Skeletal muscle cell (primary cell): Measurements from ENCODE around the gene TAF6.

Experiments used
- DNase-seq: peaks from one replicate; pipeline ENCODE4 v3.0.0-alpha.2; 2010; ENCODE audit warnings: low read depth
- H3K4me3 ChIP-seq: 2 replicates; pipeline ENCODE4 v1.5.1; 2011; ENCODE audit warnings: low read depth, mild to moderate bottlenecking, control low read depth, low read length, moderate library complexity

Gene TAF6

DNA sequence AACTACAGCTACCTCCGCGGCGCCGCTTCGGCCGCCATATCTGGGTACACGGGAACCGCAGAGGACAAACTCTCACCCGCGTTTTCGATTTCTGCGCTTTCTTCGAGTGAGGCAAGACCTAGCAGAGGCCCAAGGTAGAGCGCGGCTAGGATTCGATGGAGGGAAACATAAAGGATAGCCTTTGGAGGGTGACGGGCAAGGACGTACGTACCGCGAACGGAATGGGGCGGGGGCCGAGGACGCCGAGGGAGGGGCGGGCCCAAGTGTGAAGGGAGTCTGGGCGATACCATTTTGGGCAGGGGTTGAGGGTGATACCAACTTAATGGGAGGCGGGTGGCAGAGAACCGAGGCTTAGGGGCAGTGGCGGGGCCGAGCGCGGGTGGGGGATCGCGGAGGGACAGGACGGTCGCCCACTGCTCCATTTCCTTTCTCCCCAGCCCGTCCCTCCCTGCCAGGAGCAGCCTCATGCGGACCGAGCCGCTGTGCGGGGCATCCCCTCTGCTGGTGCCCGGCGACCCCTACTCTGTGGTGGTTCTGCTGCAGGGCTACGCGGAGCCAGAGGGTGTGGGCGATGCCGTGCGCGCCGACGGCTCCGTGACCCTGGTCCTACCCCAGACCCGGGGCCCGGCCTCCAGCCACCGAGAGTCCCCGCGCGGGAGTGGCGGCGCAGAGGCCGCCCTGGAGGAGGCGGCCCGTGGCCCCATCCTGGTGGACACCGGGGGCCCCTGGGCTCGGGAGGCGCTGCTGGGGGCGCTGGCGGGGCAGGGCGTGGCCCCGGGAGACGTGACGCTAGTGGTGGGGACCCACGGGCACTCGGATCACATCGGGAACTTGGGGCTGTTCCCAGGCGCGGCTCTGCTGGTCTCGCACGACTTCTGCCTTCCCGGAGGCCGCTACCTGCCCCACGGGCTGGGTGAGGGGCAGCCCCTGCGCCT, 8.0 kb upstream of the TAF6 start, which contains the start of gene MBLAC1:
MBLAC1 (plus strand) TSS at position 37 of the 935 bp plus-strand sequence; CDS start at position 466, 429 bp downstream.
- peak; percentile 81 for DNase-seq

DNA sequence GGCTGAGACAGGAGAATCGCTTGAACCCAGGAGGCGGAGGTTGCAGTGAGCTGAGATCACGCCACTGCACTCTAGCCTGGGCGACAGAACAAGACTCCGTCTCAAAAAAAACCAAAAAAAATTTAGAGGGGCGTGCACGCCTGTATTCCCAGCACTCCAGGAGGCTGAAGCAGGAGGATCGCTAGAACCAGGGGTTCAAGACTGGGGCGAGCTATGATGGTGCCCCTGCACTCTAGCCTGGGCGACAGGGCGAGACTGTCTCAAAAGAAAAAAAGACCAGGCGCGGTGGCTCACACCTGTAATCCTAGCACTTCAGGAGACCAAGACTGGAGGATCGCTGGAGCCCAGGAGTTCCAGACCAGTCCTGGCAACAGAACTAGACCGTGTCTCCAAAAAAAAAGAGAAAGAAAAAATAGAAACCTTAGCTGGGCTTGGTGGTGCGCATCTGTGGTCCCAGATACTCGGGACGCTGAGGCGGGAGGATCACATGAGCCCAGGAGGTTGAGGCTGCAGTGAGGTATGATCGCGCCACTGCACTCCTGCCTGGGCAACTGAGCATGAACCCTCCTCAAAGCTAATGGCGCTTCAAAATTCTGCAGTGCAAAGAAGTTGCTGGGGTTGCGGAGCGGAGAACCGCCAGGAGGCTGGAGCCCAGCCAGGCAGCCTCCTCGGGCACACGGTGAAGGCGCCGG, 7.2 kb upstream of the TAF6 start:
- DNase-seq: no peak
- H3K4me3 ChIP-seq: peak overlapping the region; percentile 90

More for the DNA sequence above, 8.0 kb upstream of the TAF6 start, which contains the start of gene MBLAC1:
- peak within 1 kb of the TSS; percentile 90 for H3K4me3 ChIP-seq

DNA sequence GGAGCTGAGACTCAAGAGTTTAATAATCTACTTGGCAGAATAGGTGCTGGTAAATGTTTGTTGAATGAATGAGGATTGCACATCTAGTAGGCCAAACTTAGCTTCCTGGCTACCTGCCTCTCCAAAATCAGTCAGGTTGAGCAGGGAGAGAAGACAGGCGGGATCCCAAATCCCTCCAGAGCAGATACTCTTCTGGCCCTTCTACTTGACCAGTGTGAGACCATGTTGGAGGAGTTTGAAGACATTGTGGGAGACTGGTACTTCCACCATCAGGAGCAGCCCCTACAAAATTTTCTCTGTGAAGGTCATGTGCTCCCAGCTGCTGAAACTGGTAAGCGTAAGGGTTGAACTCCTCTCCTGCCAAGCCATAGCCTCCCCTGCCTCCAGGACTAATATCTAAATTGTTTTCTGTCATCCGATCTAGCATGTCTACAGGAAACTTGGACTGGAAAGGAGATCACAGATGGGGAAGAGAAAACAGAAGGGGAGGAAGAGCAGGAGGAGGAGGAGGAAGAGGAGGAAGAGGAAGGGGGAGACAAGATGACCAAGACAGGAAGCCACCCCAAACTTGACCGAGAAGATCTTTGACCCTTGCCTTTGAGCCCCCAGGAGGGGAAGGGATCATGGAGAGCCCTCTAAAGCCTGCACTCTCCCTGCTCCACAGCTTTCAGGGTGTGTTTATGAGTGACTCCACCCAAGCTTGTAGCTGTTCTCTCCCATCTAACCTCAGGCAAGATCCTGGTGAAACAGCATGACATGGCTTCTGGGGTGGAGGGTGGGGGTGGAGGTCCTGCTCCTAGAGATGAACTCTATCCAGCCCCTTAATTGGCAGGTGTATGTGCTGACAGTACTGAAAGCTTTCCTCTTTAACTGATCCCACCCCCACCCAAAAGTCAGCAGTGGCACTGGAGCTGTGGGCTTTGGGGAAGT, 5.4 kb upstream of the TAF6 start:
- no peak for DNase-seq
- no peak overlapping the region for H3K4me3 ChIP-seq

DNA sequence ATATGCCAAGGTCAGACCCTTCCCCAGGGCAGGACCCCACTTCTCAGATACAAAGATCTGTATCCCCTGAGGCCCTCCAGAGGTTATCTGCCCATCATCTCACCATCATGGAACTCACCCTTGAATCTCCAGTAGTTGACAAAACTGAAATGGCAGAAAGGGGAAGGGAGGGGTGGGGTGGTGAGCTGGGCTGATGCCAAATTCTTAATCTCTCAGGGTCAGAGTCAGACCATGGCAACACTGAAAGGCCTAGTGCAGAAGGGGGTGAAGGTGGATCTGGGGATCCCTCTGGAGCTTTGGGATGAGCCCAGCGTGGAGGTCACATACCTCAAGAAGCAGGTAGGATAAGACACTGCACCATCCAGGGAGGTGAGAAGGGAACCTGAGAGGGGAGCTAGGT, 3.4 kb upstream of the TAF6 start:
- no peak for DNase-seq

DNA sequence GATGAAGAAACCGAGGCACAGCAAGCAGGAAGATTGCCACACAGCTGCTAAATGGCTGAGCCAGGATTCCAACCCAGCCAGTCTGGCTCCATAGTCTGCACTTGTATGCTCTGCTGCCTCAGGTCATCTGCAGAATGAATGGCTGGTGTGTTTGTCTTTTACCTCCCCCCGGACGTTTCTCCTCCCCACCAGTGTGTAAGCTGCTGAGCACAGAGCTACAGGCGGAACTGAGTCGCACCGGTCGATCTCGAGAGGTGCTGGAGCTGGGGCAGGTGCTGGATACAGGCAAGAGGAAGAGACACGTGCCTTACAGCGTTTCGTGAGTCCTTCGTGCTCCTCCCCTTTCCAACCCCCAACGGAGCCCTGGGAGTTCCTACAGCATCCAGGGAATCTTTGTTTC, 2.9 kb upstream of the TAF6 start:
- no peak for DNase-seq
- H3K4me3 ChIP-seq: no peak overlapping the region

More for the DNA sequence above, 3.4 kb upstream of the TAF6 start:
- H3K4me3 ChIP-seq: no peak overlapping the region

DNA sequence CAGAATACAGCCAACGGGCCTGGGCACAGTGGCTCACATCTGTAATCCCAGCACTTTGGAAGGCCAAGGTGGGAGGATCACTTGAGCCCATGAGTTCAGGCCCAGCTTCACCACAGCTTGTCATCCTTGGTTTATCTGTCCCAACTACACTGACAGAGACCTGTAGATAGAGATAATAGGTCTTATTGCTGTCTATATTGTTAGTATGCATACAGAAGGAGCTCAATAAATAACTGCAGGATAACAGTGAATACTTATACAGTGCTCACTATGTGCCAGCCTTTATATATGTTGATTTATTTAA, 1.5 kb upstream of the TAF6 start:
- H3K4me3 ChIP-seq: peak overlapping the region; percentile 96
- DNase-seq: no peak

DNA sequence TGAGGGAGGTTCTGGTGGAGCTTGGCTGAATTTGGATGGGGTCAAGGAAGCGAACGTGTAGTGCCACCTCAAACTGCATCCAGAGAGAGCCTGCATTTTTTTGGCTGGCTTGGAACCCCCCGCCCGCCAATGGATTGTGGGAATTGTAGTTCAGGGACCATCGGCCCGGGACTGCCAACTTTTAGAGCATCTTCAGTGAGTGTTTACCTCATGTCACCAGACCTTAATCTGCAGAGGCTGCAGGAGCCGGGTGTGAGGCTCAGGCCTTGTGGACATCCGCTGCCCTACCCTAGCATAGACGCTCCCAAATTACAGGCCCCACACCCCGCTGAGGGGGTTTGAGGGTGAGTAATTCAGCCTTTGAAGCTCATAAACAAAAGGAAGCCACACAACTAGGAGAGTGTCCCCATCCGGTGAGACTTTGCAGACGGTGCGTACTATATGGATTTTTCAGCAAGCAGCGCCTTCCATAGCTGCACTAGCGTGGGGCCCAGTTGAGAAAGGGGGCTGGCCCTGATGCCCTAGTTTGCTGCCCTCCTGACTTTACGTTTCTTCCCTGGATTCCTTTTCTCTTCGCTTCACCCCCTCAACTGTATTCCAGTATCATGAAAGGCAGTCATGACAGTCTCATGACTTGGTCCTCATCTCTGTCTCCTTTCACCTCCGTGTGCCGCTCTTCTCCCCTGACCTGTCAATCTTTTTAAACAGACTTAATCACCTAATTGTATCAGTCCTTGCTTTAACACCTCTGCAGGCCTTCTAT, 993 bp upstream of the TAF6 start:
- peak overlapping the region; percentile 96 for H3K4me3 ChIP-seq
- no peak for DNase-seq

DNA sequence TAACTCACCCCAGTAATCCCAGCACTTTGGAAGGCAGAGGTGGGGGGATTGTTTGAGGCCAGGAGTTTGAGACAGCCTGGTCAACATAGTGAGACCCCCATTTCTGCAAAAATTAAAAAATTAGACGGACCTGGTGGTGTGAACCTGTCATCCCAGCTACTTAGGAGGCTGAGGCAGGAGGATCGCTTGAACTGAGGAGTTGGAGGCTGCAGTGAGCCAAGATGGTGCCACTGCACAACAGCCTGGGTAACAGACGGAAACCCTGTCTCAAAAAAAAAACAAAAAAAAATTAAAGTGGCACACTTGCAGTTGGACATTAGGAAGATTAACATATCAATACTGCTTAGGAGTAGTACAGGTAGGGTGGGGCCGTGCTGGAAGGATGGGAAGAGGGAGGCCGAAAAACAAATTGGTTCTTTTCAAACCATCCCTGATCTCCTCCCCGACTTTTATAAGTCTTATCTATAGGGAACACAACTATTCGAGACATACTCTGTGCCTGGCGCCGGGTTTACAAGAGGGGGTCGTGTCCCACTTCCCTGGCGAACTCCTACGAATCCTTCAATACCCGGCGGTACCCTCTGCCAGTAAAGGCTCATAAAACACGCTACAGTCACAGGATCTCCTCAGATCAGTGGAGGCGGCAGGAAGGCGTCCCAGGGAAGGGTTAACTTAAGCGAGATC, 628 bp downstream of the TAF6 start:
- peak overlapping the region; percentile 96 for H3K4me3 ChIP-seq
- no peak for DNase-seq

DNA sequence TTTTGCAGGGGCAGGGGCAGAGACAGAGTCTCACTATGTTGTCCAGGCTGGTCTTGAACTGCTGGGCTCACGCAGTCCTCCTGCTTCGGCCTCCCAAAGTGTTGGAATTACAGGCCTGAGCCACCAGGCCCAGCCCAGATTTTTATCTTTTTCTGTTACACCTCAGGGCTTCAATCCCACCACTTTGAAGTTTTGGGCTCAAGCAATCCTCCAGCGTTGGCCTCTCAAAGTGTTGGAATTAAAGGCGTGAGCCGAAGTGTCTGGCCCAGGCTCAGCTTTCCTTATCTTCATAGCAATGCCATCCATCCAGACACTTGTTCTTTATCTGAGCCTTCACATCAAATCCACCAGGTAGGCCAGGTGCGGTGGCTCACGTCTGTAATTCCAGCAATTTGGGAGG, 4.1 kb downstream of the TAF6 start:
- no peak for DNase-seq
- H3K4me3 ChIP-seq: no peak overlapping the region

DNA sequence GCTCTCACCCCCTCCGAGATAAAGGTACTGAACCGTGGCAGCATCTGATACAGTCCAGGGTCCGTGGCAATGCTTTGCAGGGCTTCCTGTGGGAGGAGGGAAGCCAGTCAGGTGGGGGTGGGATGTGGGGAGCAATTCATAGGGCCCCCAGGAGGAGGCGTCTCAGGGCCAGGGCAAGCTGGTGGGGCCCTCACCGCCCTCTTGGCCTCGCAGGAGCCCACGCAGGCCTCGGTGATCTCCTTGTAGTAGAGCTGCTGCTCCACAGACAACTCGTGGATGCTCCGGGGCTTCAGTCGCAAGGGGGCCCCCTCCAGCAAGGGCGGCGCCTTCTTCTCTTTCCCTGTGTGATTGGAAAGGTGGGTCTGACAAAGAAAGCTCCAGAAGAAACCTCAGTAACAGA, 7.2 kb downstream of the TAF6 start:
- DNase-seq: no peak
- H3K4me3 ChIP-seq: no peak overlapping the region

DNA sequence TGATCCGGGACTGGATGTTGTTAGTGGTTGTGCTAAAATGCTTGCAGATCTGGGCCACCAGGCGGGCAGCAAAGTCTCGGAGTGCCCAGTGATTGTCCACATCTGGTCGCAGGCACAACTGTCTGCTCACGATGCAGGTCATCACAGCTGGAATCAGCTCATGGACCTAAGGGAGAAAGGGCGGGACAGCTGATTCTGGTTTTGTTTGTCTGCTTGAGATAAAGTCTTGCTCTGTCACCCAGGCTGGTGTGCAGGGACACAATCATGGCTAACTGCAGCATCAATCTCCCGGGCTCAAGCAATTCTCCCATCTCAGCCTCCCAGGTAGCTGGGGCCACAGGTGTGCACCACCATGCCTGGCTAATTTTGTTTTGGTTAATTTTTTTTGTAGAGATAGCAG, 8.0 kb downstream of the TAF6 start:
- no peak overlapping the region for H3K4me3 ChIP-seq
- DNase-seq: no peak

DNA sequence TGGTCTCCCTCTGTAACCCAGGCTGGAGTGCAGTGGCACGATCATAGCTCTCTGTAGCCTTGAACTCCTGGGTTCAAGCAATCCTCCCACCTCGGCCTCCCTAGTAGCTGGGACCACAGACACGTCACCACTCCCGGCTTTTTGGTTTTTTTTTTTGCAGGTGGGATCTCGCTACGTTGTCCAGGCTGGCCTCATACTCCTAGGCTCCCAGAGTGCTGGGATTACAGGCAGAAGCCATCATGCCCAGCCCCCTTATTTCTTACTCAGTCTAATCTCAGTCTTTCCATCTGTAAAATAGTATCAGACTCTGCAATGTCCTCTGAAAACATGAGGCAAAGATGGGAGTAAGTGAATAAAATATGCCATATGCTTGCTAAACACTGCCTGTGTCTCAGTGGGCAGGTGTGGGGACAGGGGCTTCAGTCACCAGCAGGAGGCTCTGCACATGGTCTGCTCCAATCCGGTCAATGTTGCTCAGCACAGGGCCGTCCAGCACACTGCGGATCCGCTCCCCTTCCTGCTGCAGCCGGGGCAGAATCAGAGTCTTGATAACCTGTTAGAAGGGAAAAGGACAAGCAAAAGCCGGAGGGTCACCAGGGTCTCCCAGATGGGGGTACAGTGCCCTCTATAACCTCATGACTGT, 9.5 kb downstream of the TAF6 start:
- DNase-seq: no peak
- no peak overlapping the region for H3K4me3 ChIP-seq

DNA sequence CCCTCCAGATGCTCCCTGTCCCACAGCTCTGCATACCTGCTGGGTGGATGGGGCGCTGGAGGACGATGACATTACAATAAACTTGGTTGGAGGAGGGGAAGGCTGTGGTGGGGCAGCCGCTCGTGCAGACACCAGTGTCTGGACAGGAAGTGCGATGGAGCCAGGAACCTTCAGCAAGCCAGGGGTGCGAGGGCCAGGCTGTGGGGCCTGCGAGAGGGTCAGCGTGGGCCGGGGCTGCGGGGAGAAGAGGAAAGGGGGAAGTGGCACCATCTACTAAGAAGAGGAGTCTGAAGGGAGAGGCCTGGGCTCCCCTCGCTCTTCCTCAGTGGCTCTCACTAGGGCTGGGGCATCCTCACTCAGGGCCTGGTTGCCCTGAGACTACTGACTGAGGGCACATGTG, 11.3 kb downstream of the TAF6 start:
- no peak overlapping the region for H3K4me3 ChIP-seq
- no peak for DNase-seq

DNA sequence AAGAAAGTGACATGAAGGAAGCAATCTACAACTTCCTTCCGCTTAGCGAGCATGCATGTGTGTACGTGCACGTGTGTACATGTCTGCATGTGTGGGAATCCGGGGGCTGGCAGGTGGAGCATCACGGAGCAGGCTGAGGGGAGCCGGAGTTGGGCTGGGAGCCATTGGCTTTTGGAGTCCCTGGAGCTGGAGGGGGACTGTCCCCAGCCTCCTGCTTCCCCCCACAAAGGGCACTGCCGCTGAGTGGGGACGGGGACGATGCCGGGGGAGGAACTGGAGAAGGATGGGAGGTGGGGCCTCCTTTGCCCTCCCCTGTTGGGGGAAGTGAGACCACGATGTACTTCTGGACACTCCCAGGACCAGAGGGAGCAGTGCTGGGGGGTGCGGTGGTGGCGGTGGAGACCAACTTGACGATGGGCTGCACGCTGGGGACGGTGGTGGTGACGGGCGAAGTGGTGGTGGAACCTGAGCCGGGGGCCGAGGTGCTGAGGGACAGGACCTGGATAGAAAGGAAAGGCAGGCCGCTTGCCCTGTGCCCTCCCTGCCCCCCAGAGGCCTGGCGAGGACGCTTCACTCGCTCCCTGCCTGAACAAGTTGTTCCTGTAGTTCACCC, 11.9 kb downstream of the TAF6 start:
- no peak for DNase-seq
- H3K4me3 ChIP-seq: no peak overlapping the region

DNA sequence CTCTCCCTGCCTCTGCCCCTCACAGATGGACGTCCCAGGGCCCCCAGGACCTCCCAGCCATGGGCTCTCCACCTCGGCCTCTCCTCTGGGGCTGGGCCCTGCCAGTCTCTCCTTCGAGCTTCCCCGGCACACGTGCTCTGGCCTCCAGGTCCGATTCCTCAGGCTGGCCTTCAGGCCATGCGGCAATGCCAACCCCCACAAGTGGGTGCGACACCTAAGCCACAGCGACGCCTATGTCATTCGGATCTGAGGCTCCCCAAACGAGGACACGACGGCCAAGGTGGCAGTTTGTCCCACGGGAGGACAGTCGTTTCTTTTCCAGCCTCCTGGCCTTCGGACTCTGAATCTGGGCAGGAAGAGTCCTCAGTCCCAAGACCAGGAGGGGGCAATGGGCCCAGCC, 12.5 kb downstream of the TAF6 start:
- no peak for DNase-seq
- no peak overlapping the region for H3K4me3 ChIP-seq

DNA sequence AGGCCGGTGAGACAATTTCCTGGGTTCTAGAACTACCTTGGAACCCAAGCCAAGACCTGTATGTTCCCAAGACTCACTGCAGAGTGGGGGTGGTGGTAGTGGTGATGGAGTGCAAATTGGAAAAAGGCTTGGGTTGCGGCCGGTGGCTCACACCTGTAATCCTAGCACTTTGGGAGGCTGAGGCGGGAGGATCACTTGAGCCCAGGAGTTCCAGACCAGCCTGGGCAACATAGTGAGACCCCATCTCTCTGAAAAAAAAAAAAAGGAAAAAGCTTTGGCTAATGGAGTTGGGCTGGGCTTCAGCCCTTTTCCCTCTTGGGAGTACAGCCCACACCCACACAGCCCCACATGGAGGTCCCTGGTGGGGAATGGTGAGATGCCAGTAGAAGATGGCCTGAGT, 13.6 kb downstream of the TAF6 start:
- DNase-seq: no peak
- H3K4me3 ChIP-seq: no peak overlapping the region

DNA sequence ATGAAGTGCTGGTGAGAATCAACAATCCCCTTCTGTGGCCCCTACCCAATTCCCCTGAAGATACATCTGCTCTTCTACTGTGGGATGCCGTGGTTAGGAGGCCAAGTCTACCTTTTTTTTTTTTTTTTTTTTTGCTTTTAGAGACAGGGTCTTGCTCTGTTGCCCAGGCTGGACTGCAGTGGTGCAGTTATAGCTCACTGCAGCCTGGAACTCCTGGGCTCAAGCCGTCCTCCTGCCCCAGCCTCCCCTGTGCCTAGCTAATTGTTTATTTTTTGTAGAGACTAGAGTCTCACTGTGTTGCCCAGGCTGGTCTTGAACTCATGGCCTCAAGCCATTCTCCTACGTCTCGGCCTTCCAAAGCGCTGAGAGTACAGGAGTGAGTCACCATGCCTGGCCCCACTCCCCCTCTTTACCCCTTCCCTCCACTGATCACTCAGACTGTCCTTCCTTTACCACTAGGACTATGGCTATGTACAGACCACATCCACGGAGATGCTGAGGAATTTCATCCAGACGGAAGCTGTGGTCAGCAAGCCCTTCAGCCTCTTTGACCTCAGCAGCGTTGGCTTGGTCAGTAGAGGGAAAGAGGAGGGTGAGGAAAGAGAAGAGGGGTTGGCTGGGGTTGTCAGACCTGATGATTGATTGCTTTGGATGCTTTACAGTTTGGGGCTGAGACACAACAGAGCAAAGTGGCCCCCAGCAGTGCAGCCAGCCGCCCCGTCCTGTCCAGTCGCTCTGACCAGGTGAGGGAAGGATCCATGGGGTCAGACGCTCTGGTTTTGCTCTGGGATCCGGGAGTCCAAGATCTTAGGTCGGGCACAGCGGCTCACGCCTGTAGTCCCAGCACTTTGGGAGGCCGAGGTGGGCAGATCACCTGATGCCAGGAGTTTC, 16.0 kb downstream of the TAF6 start:
- DNase-seq: peak; percentile 26

More for the DNA sequence above, 16.0 kb downstream of the TAF6 start:
- peak overlapping the region; percentile 86 for H3K4me3 ChIP-seq
